MCF 10A (cell line): ENCODE measurements around the gene SMC6. TPM values are rescaled to one million over a fixed set of nuclear protein-coding genes. Genes with fewer than 3 reads are reported as not detected.
A peak's percentile ranks its signal among the peaks of the same experiment; 100 is the strongest.

Source experiments
- BruUV-seq: library from RNA; stranded (reverse); fragments of 400-500 nt; replicated peaks from 2 replicates; lab custom pipeline; 2021; lab: Mats Ljungman, UMichigan
- CTCF ChIA-PET: fragments of 300-600 bp; sonication (Branson Sonifier 250); formaldehyde crosslinking; extraction: SDS; loops from one replicate; lab custom pipeline; 2021; ENCODE audit warnings: antibody characterized with exemption, inconsistent platforms; lab: Yijun Ruan, JAX
- POLR2A ChIA-PET: fragments of 300-600, 350-650 bp; sonication (Branson Sonifier 250); formaldehyde crosslinking; extraction: SDS; loops from one replicate; lab custom pipeline; 2020; ENCODE audit warnings: antibody characterized with exemption, inconsistent platforms; lab: Yijun Ruan, JAX
- DNase-seq: peaks from one replicate; pipeline ENCODE4 v3.0.0-alpha.2; 2018; ENCODE audit not compliant: unreplicated experiment
- H3K27ac Mint-ChIP-seq: one replicate; pipeline ENCODE4 v1.8.0; 2022; ENCODE audit warnings: mild to moderate bottlenecking, low read depth, mixed read lengths; ENCODE audit not compliant: unreplicated experiment
- H3K27me3 Mint-ChIP-seq: one replicate; pipeline ENCODE4 v1.8.0; 2022; ENCODE audit warnings: mixed read lengths; ENCODE audit not compliant: insufficient read depth, unreplicated experiment
- H3K36me3 Mint-ChIP-seq: one replicate; pipeline ENCODE4 v1.8.0; 2022; ENCODE audit warnings: mild to moderate bottlenecking, moderate library complexity, mixed read lengths; ENCODE audit not compliant: insufficient read depth, unreplicated experiment
- H3K4me1 Mint-ChIP-seq: one replicate; pipeline ENCODE4 v1.8.0; 2022; ENCODE audit warnings: mixed read lengths; ENCODE audit not compliant: insufficient read depth, unreplicated experiment
- H3K4me3 Mint-ChIP-seq: one replicate; pipeline ENCODE4 v1.8.0; 2022; ENCODE audit warnings: mild to moderate bottlenecking, moderate library complexity, mixed read lengths; ENCODE audit not compliant: unreplicated experiment
- H3K9me3 Mint-ChIP-seq: one replicate; pipeline ENCODE4 v1.8.0; 2022; ENCODE audit warnings: mixed read lengths; ENCODE audit not compliant: unreplicated experiment
- intact Hi-C: fragments of 100-400 bp; cut with micrococcal nuclease; formaldehyde crosslinking; loops from 2 replicates; pipeline ENCODE4 v1.14.1; 2022
- total RNA-seq: library from RNA; stranded (reverse); gene quantifications from 2 replicates; pipeline ENCODE4 v1.2.3, GENCODE V29; 2022
- TF ChIP-seq, protein P1 (sequence below): fragments of 200-600 bp; IDR thresholded peaks from one replicate; pipeline ENCODE4 v1.8.0; 2022; ENCODE audit warnings: antibody characterized with exemption, mild to moderate bottlenecking; ENCODE audit not compliant: unreplicated experiment

The SMC6 gene
- total RNA-seq, 1 experiment from 2014 or later: 24.7 TPM

DNA sequence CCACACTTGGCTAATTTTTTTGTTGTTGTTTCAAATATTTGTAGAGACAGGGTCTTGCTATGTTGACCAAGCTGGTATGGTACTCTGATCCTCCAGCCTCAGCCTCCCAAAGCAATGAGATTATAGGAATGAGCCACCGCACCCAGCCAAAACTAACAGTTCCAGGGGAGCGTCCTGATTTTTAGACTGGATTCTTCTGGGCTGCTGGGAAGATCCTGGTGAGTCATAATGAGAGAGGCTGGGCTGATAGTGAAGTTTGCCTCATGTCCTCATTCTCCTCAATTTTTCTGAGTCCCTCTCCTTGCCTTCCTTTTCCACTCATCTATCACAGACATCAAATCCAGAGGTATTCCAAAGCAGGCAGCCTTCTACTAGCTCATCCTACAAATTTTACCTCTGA, 131.8 kb downstream of the SMC6 start:
- ChIA-PET CTCF (interaction anchor here (0.7 to 0.9 kb wide), 4 partner anchors 14 to 134 kb away, joined by 3 to 4 read pairs (median 4); no protein-coding TSS in a partner anchor), POLR2A (interaction anchor here (0.6 to 5.6 kb wide), 11 partner anchors 9 to 1724 kb away, joined by 3 to 48 read pairs (median 8); partner anchors contain the start of gene VSNL1)
- no peak overlapping the region for H3K27ac Mint-ChIP-seq
- H3K36me3 Mint-ChIP-seq: no peaks in the 10 kb centered on the region
- peak; percentile 85 for DNase-seq
- TF ChIP-seq, protein P1, sequence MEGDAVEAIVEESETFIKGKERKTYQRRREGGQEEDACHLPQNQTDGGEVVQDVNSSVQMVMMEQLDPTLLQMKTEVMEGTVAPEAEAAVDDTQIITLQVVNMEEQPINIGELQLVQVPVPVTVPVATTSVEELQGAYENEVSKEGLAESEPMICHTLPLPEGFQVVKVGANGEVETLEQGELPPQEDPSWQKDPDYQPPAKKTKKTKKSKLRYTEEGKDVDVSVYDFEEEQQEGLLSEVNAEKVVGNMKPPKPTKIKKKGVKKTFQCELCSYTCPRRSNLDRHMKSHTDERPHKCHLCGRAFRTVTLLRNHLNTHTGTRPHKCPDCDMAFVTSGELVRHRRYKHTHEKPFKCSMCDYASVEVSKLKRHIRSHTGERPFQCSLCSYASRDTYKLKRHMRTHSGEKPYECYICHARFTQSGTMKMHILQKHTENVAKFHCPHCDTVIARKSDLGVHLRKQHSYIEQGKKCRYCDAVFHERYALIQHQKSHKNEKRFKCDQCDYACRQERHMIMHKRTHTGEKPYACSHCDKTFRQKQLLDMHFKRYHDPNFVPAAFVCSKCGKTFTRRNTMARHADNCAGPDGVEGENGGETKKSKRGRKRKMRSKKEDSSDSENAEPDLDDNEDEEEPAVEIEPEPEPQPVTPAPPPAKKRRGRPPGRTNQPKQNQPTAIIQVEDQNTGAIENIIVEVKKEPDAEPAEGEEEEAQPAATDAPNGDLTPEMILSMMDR: no peak
- BruUV-seq: no TSS peak
- no peak overlapping the region for H3K4me3 Mint-ChIP-seq
- H3K27me3 Mint-ChIP-seq: no peaks in the 10 kb centered on the region
- H3K4me1 Mint-ChIP-seq: peaks cover 25% of the 10 kb centered on the region
- no peaks in the 10 kb centered on the region for H3K9me3 Mint-ChIP-seq
- intact Hi-C loops: no loop called here

DNA sequence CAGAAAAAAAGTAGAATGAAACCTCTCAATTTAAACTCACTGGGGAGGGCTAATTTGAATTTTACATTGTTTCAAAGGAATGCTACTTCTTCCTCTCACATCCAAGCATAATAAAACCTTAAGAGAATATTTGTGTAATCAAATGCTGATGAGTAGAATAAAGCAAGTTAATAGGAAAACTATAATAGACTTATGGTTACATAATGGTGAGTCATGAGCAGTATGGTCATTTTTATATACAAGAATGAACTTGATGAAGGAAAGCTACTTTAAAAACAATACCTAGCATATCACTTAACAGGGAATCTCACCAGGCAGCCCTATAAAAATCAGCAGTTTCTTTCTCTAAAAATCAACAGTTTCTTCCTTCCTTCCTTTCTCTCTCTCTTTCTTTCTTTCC, 132.8 kb downstream of the SMC6 start:
- peak; percentile 63 for DNase-seq
- intact Hi-C loops: no loop called here
- no peaks in the 10 kb centered on the region for H3K9me3 Mint-ChIP-seq
- CTCF ChIA-PET: interaction anchor here (0.6 to 0.9 kb wide), 7 partner anchors 16 to 1526 kb away, joined by 3 to 4 read pairs (median 3); no protein-coding TSS in a partner anchor
- no peaks in the 10 kb centered on the region for H3K36me3 Mint-ChIP-seq
- POLR2A ChIA-PET: interaction anchor here (0.5 to 5.6 kb wide), 14 partner anchors 9 to 1723 kb away, joined by 3 to 48 read pairs (median 6); partner anchors contain the start of gene VSNL1
- H3K27me3 Mint-ChIP-seq: no peaks in the 10 kb centered on the region
- TF ChIP-seq, protein P1: no peak
- H3K4me1 Mint-ChIP-seq: peaks cover 29% of the 10 kb centered on the region
- no TSS peak for BruUV-seq
- H3K27ac Mint-ChIP-seq: peak overlapping the region; percentile 20
- H3K4me3 Mint-ChIP-seq: peak overlapping the region; percentile 19

DNA sequence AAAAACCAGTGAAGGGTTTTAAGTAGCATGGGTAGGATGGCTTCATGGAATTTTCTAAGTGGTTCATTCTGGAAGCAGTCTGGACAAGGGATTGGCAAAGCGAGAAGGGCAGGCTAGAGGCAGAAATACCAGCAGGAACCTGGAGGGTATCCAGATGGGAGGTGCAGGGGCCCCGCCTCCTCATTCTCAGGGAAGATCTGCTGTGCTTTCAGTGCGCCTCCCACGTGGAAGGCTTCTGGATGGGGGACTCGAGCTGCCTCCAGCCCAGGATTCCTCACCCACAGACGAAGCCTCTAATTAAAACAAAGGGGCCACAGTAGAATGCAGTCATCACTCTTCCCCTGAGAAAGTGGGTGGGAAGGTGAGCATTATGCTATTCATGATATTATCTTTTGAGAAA, 133.3 kb downstream of the SMC6 start:
- ChIA-PET CTCF (interaction anchor here (0.6 to 1.2 kb wide), 3 partner anchors 12 to 1525 kb away, joined by 3 read pairs; no protein-coding TSS in a partner anchor), POLR2A (interaction anchor here (0.5 to 5.6 kb wide), 11 partner anchors 10 to 409 kb away, joined by 3 to 48 read pairs (median 7); partner anchors contain the start of gene VSNL1)
- intact Hi-C loops: no loop called here
- TF ChIP-seq, protein P1: no peak
- Mint-ChIP-seq H3K36me3 (no peaks in the 10 kb centered on the region), H3K4me1 (peaks cover 34% of the 10 kb centered on the region), H3K4me3 (peak overlapping the region; percentile 19), H3K27ac (no peak overlapping the region), H3K9me3 (no peaks in the 10 kb centered on the region), H3K27me3 (no peaks in the 10 kb centered on the region)
- DNase-seq: peak; percentile 88
- no TSS peak for BruUV-seq

DNA sequence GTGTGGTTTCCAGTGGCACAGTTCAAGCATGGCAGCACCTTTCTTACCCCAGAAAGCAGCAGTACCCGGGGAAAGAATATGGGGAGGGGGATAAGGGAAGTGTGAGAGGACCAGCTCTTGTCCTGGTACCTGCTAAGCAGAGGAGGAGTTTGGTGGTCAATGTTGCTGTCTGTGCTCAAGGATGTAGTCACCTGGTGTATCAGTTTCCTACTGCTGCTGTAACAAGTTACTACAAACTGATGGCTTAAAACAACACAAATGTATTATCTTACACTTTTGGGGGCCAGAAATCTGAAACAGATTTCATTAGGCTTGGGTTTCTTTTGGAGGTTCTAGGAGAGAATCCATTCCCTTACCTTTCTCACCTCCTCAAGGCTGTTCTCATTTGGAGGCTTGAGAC, 135.7 kb downstream of the SMC6 start:
- POLR2A ChIA-PET: no interaction called here
- TF ChIP-seq, protein P1: no peak
- H3K36me3 Mint-ChIP-seq: no peaks in the 10 kb centered on the region
- H3K27ac Mint-ChIP-seq: no peak overlapping the region
- H3K9me3 Mint-ChIP-seq: no peaks in the 10 kb centered on the region
- H3K27me3 Mint-ChIP-seq: no peaks in the 10 kb centered on the region
- peaks cover 34% of the 10 kb centered on the region for H3K4me1 Mint-ChIP-seq
- no peak for DNase-seq
- CTCF ChIA-PET: interaction anchor here (0.6 kb wide), 1 partner anchor 78 kb away, joined by 4 read pairs; no protein-coding TSS in a partner anchor
- intact Hi-C loops: no loop called here
- no peak overlapping the region for H3K4me3 Mint-ChIP-seq
- BruUV-seq: no TSS peak
